K562 (cell line): ENCODE measurements around the gene FIBP. TPM values are rescaled to one million over a fixed set of nuclear protein-coding genes. Genes with fewer than 3 reads are reported as not detected.

Experiments
- GATAD2A ChIP-seq: fragments of 450-650 bp; IDR thresholded peaks from 2 replicates; pipeline ENCODE4 v1.6.1; 2017
- HNRNPH1 ChIP-seq: fragments of 200-400 bp; formaldehyde crosslinking; optimal IDR thresholded peaks from 2 replicates; pipeline ENCODE3; 2017; ENCODE audit warnings: low read depth, mild to moderate bottlenecking, low read length, moderate library complexity
- LEF1 ChIP-seq: fragments of 450-650 bp; IDR thresholded peaks from 2 replicates; pipeline ENCODE4 v1.6.1; 2016; ENCODE audit warnings: mild to moderate bottlenecking
- SNIP1 ChIP-seq: fragments of 450-650 bp; IDR thresholded peaks from 2 replicates; pipeline ENCODE4 v1.7.1; 2017; ENCODE audit warnings: low read depth, mild to moderate bottlenecking
- TCF7L2 ChIP-seq: fragments of 150-350 bp; IDR thresholded peaks from 2 replicates; pipeline ENCODE4 v1.6.1; 2016; ENCODE audit warnings: low read depth, mild to moderate bottlenecking, low read length, moderate library complexity
- polyA plus RNA-seq, 8 experiments: library from polyadenylated mRNA; depleted of rRNA in 4 of 8; stranded (reverse) in 5 of 8; unstranded in 3 of 8; fragments of >200 nt; fragmentation: Nextera tagmentation in 2 of 8; fragmentation: Illumina TruSeq in 1 of 8; extraction: Ambion mirVana in 2 of 8; extraction: Trizol in 1 of 8; gene quantifications; 2 replicates each; pipeline versions ENCODE4 v1.2.1 to v1.2.3, GENCODE V29; 2011 to 2014; ENCODE audit warnings: inconsistent platforms in 1 of 8, missing spikeins in 1 of 8
- total RNA-seq, 7 experiments: library from RNA; depleted of rRNA in 6 of 7; stranded (reverse); fragments of >200 nt in 6 of 7; fragmentation: Illumina TruSeq in 2 of 7; extraction: Trizol in 2 of 7; gene quantifications; 2 replicates each; pipeline versions ENCODE4 v1.2.1 to v1.2.3, GENCODE V29; 2011 to 2021; ENCODE audit warnings: low replicate concordance in 1 of 7
- TF ChIP-seq, protein P1 (sequence below), 3 experiments: fragments of 200-800 bp in 1 of 3; fragments of 250-450 bp in 1 of 3; fragments of 450-650 bp in 1 of 3; sonication (Bioruptor Pico) in 1 of 3; sonication (Bioruptor generic) in 1 of 3; formaldehyde crosslinking in 1 of 3; IDR thresholded peaks; 2 replicates each; pipeline versions ENCODE4 v1.6.1 to v1.8.0; 2016 to 2022; ENCODE audit warnings: mild to moderate bottlenecking in 2 of 3, missing genetic modification characterization in 2 of 3, missing compliant biosample characterization in 1 of 3, moderate library complexity in 1 of 3
- TF ChIP-seq, protein P2 (sequence below), 2 experiments: IDR thresholded peaks; 2 replicates each; pipeline ENCODE4 v1.6.1; 2012; ENCODE audit warnings: improper control_type of control experiment in 2 of 2, low read depth in 2 of 2, low read length in 2 of 2, borderline replicate concordance in 1 of 2
- TF ChIP-seq, protein P3 (sequence below): fragments of 450-650 bp; IDR thresholded peaks from 2 replicates; pipeline ENCODE4 v1.7.1; 2018; ENCODE audit warnings: mild to moderate bottlenecking, low read depth; ENCODE audit not compliant: partially characterized antibody

FIBP gene
- total and polyA plus RNA-seq, 9 of the 15 experiments (the other 6 are each of a cell fraction or from before 2014, with no cell fraction given), result 41.2 to 79.2 (median 48.6) TPM

GRCh38 chr11:65934014-65934413 is 45.7 kb upstream of the FIBP start (continued):
- TF ChIP-seq HNRNPH1 (no peak), SNIP1 (no peak), TCF7L2 (no peak), GATAD2A (no peak), LEF1 (no peak)
- TF ChIP-seq, protein P1, sequence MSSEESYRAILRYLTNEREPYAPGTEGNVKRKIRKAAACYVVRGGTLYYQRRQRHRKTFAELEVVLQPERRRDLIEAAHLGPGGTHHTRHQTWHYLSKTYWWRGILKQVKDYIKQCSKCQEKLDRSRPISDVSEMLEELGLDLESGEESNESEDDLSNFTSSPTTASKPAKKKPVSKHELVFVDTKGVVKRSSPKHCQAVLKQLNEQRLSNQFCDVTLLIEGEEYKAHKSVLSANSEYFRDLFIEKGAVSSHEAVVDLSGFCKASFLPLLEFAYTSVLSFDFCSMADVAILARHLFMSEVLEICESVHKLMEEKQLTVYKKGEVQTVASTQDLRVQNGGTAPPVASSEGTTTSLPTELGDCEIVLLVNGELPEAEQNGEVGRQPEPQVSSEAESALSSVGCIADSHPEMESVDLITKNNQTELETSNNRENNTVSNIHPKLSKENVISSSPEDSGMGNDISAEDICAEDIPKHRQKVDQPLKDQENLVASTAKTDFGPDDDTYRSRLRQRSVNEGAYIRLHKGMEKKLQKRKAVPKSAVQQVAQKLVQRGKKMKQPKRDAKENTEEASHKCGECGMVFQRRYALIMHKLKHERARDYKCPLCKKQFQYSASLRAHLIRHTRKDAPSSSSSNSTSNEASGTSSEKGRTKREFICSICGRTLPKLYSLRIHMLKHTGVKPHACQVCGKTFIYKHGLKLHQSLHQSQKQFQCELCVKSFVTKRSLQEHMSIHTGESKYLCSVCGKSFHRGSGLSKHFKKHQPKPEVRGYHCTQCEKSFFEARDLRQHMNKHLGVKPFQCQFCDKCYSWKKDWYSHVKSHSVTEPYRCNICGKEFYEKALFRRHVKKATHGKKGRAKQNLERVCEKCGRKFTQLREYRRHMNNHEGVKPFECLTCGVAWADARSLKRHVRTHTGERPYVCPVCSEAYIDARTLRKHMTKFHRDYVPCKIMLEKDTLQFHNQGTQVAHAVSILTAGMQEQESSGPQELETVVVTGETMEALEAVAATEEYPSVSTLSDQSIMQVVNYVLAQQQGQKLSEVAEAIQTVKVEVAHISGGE (CRISPR knock-in tag; IDR thresholded peaks at IDR 0.05), result peak in 1 of 3 experiments; percentile 50; a peak in 1 of 6 replicates
- TF ChIP-seq, protein P2, sequence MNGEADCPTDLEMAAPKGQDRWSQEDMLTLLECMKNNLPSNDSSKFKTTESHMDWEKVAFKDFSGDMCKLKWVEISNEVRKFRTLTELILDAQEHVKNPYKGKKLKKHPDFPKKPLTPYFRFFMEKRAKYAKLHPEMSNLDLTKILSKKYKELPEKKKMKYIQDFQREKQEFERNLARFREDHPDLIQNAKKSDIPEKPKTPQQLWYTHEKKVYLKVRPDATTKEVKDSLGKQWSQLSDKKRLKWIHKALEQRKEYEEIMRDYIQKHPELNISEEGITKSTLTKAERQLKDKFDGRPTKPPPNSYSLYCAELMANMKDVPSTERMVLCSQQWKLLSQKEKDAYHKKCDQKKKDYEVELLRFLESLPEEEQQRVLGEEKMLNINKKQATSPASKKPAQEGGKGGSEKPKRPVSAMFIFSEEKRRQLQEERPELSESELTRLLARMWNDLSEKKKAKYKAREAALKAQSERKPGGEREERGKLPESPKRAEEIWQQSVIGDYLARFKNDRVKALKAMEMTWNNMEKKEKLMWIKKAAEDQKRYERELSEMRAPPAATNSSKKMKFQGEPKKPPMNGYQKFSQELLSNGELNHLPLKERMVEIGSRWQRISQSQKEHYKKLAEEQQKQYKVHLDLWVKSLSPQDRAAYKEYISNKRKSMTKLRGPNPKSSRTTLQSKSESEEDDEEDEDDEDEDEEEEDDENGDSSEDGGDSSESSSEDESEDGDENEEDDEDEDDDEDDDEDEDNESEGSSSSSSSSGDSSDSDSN (IDR thresholded peaks at IDR 0.05; ENCODE audit: borderline replicate concordance in 1 of 2, low read depth in 2 of 2, low read length in 2 of 2), result no peak
- TF ChIP-seq, protein P3, sequence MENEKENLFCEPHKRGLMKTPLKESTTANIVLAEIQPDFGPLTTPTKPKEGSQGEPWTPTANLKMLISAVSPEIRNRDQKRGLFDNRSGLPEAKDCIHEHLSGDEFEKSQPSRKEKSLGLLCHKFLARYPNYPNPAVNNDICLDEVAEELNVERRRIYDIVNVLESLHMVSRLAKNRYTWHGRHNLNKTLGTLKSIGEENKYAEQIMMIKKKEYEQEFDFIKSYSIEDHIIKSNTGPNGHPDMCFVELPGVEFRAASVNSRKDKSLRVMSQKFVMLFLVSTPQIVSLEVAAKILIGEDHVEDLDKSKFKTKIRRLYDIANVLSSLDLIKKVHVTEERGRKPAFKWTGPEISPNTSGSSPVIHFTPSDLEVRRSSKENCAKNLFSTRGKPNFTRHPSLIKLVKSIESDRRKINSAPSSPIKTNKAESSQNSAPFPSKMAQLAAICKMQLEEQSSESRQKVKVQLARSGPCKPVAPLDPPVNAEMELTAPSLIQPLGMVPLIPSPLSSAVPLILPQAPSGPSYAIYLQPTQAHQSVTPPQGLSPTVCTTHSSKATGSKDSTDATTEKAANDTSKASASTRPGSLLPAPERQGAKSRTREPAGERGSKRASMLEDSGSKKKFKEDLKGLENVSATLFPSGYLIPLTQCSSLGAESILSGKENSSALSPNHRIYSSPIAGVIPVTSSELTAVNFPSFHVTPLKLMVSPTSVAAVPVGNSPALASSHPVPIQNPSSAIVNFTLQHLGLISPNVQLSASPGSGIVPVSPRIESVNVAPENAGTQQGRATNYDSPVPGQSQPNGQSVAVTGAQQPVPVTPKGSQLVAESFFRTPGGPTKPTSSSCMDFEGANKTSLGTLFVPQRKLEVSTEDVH, result no peak
